SW 1271 (cell line): ENCODE results near the gene SPAM1.
"Not testable (repeated sequence)": the region's sequence is repeated elsewhere in the genome, so short reads cannot be mapped to it uniquely, and the experiment has no call there.

Experiments
- DNase-seq, 2 experiments: peaks; one replicate each; lab custom pipeline; 2025; lab: John Stamatoyannopoulos, UW

Gene SPAM1

GRCh38 chr7:123924941-123925340 is at the start of gene SPAM1:
TSS of gene SPAM1 (plus strand) at chr7:123925241. CDS start at chr7:123953571, 28,330 bp downstream.
- DNase-seq = no peak

GRCh38 chr7:123876557-123877256 is 48.3 kb upstream of the SPAM1 start:
- no peak for DNase-seq

GRCh38 chr7:123879628-123880027 is 45.4 kb upstream of the SPAM1 start:
- DNase-seq = no peak

- DNase-seq = no peak
These were observed 43.7 kb upstream of the SPAM1 start for GRCh38 chr7:123881300-123881699.

- DNase-seq = no peak
These were observed 41.9 kb upstream of the SPAM1 start for GRCh38 chr7:123883154-123883553.

- DNase-seq = no peak
These were observed 36.8 kb upstream of the SPAM1 start for GRCh38 chr7:123888192-123888591.

GRCh38 chr7:123894753-123895152 is 30.3 kb upstream of the SPAM1 start:
- not testable (repeated sequence) for DNase-seq

- DNase-seq = no peak
These were observed 23.9 kb upstream of the SPAM1 start for GRCh38 chr7:123901101-123901500.

GRCh38 chr7:123905714-123906113 is 19.3 kb upstream of the SPAM1 start:
- no peak for DNase-seq

- peak in 1 of 2 experiments; percentile 30 for DNase-seq
These were observed 8.8 kb upstream of the SPAM1 start for GRCh38 chr7:123916240-123916724.

- no peak for DNase-seq
These were observed 7.2 kb upstream of the SPAM1 start for GRCh38 chr7:123917878-123918277.

GRCh38 chr7:123918309-123918708 is 6.7 kb upstream of the SPAM1 start:
- DNase-seq = no peak

- DNase-seq = no peak
These were observed 1.4 kb upstream of the SPAM1 start for GRCh38 chr7:123923599-123923998.

- DNase-seq = no peak
These were observed 4.1 kb downstream of the SPAM1 start for GRCh38 chr7:123929107-123929506.

- no peak for DNase-seq
These were observed 4.6 kb downstream of the SPAM1 start for GRCh38 chr7:123929655-123930054.

- no peak for DNase-seq
These were observed 10.7 kb downstream of the SPAM1 start for GRCh38 chr7:123935436-123936381.

- no peak for DNase-seq
These were observed 11.3 kb downstream of the SPAM1 start for GRCh38 chr7:123936388-123936787.

GRCh38 chr7:123939784-123940183 is 14.7 kb downstream of the SPAM1 start:
- no peak for DNase-seq

- DNase-seq = no peak
These were observed 16.5 kb downstream of the SPAM1 start for GRCh38 chr7:123941391-123942180.

- no peak for DNase-seq
These were observed 19.4 kb downstream of the SPAM1 start for GRCh38 chr7:123944395-123944794.

GRCh38 chr7:123945938-123946337 is 20.9 kb downstream of the SPAM1 start:
- no peak for DNase-seq

- DNase-seq = no peak
These were observed 23.1 kb downstream of the SPAM1 start for GRCh38 chr7:123948136-123948535.
